Measurements from ENCODE around the gene EPB41L3.

- TF ChIP-seq CTCF (IDR thresholded peaks at IDR 0.05; ENCODE audit: poor library complexity) = no peak
- TF ChIP-seq EZH2 (IDR thresholded peaks at IDR 0.05; ENCODE audit: borderline replicate concordance) = no peak
- TF ChIP-seq EZH2phosphoT487 (IDR thresholded peaks at IDR 0.05; ENCODE audit: low read depth, severe bottlenecking, unreplicated experiment) = no peak
Observed at GRCh38 chr18:5530629-5531178, 13.1 kb downstream of the EPB41L3 start.
